HepG2 (cell line): ENCODE measurements around the gene MDH1B. TPM values are rescaled to one million over a fixed set of nuclear protein-coding genes. Genes with fewer than 3 reads are reported as not detected.
A peak's percentile ranks its signal among the peaks of the same experiment; 100 is the strongest.

Experiments
- ATAC-seq: fragments of 200-7000 bp; cut with Tn5 transposase; 3 replicates; pipeline ENCODE4 v1.9.1; 2020; ENCODE audit warnings: mild to moderate bottlenecking, moderate library complexity
- BruUV-seq: library from RNA; stranded (reverse); fragments of 400-500 nt; replicated peaks from 2 replicates; lab custom pipeline; 2021; lab: Mats Ljungman, UMichigan
- CTCF ChIA-PET: fragments of 300-600 bp; formaldehyde crosslinking; extraction: SDS; loops from one replicate; lab custom pipeline; 2021; ENCODE audit warnings: low total read pairs, inconsistent platforms, low intra/inter-chr PET ratio; lab: Yijun Ruan, JAX
- POLR2A ChIA-PET: fragments of 350-600 bp; sonication (Branson Sonifier 250); formaldehyde crosslinking; loops from one replicate; lab custom pipeline; 2020; ENCODE audit warnings: antibody characterized with exemption, inconsistent platforms; lab: Yijun Ruan, JAX
- DNase-seq: peaks from one replicate; pipeline ENCODE4 v3.0.0-alpha.2; 2015; ENCODE audit warnings: low spot score
- FAIRE-seq: peaks from 3 replicates; lab custom pipeline; 2011; peaks lifted over from hg19 to GRCh38; lab: Jason Lieb, UNC
- H2AFZ ChIP-seq: one replicate; pipeline ENCODE4 v1.6.1; 2011; ENCODE audit warnings: low read length, inconsistent platforms
- H3K27ac ChIP-seq: fragments of 300-600 bp; 3 replicates; pipeline ENCODE4 v1.8.0; 2011; ENCODE audit warnings: mixed run types, mild to moderate bottlenecking, mixed read lengths, low read length, inconsistent platforms; ENCODE audit not compliant: insufficient read depth; ENCODE audit errors: extremely low read length
- H3K27me3 ChIP-seq, 2 experiments: fragments of 200-600 bp in 1 of 2; 2 replicates in 1 of 2; 3 replicates in 1 of 2; pipeline versions ENCODE4 v1.6.0 to v1.8.0; 2011; ENCODE audit warnings: low read length in 2 of 2, mild to moderate bottlenecking in 2 of 2, moderate library complexity in 2 of 2, inconsistent platforms in 1 of 2; ENCODE audit not compliant: insufficient read depth in 2 of 2, control insufficient read depth in 1 of 2
- H3K36me3 ChIP-seq, 2 experiments: fragments of 200-600 bp in 1 of 2; replicated peaks in 1 of 2; 2 replicates in 1 of 2; 3 replicates in 1 of 2; pipeline versions ENCODE4 v1.5.1 to v1.8.0; 2011; ENCODE audit warnings: low read length in 2 of 2, inconsistent platforms in 1 of 2; ENCODE audit not compliant: insufficient read depth in 2 of 2, control insufficient read depth in 1 of 2
- H3K4me1 ChIP-seq: 2 replicates; pipeline ENCODE4 v1.5.1; 2012; ENCODE audit warnings: low read length, inconsistent platforms; ENCODE audit not compliant: insufficient read depth
- H3K4me2 ChIP-seq: 2 replicates; pipeline ENCODE4 v1.6.0; 2011; ENCODE audit warnings: low read depth, low read length, inconsistent platforms
- H3K4me3 ChIP-seq, 3 experiments: fragments of 200-600 bp in 1 of 3; sonication (generic), shearing (Covaris generic) in 1 of 3; replicated peaks in 1 of 3; 2 replicates each; pipeline ENCODE4 v1.5.1; 2011 to 2016; ENCODE audit warnings: low read length in 3 of 3, inconsistent platforms in 2 of 3, low read depth in 2 of 3, mild to moderate bottlenecking in 2 of 3, control low read depth in 1 of 3, mixed read lengths in 1 of 3; ENCODE audit not compliant: insufficient read depth in 1 of 3
- H3K79me2 ChIP-seq: one replicate; pipeline ENCODE4 v1.6.1; 2011; ENCODE audit warnings: low read length, inconsistent platforms; ENCODE audit not compliant: insufficient read depth
- H3K9ac ChIP-seq: 2 replicates; pipeline ENCODE4 v1.6.0; 2011; ENCODE audit warnings: mild to moderate bottlenecking, low read depth, low read length, inconsistent platforms; ENCODE audit not compliant: insufficient read depth
- H3K9me3 ChIP-seq: 2 replicates; pipeline ENCODE4 v1.5.1; 2012; ENCODE audit warnings: mild to moderate bottlenecking, low read length
- H4K20me1 ChIP-seq: 2 replicates; pipeline ENCODE4 v1.6.0; 2011; ENCODE audit warnings: inconsistent platforms, mild to moderate bottlenecking, low read length, moderate library complexity; ENCODE audit not compliant: insufficient read depth
- MAFF ChIP-seq: IDR thresholded peaks from 2 replicates; pipeline ENCODE4 v1.6.1; 2011; ENCODE audit warnings: low read depth, low read length, improper control_type of control experiment
- MAFK ChIP-seq, 2 experiments: IDR thresholded peaks in 1 of 2; conservative IDR thresholded peaks in 1 of 2; 2 replicates each; pipeline ENCODE4 v1.6.1; 2011; ENCODE audit warnings: improper control_type of control experiment in 2 of 2, low read length in 2 of 2
- SIN3B ChIP-seq: fragments of 150-350 bp; IDR thresholded peaks from 2 replicates; pipeline ENCODE4 v1.6.1; 2014; ENCODE audit warnings: low read length
- ZFX ChIP-seq: sonication (generic); formaldehyde crosslinking; IDR thresholded peaks from 2 replicates; pipeline ENCODE4 v1.4.0; 2020; ENCODE audit warnings: mild to moderate bottlenecking, low read depth, missing genetic modification reagents, moderate library complexity
- ZNF18 ChIP-seq: sonication (generic); formaldehyde crosslinking; IDR thresholded peaks from 2 replicates; pipeline ENCODE4 v1.8.0; 2022; ENCODE audit warnings: mild to moderate bottlenecking, missing genetic modification reagents; ENCODE audit not compliant: insufficient replicate concordance
- ZNF530 ChIP-seq: sonication (generic); formaldehyde crosslinking; IDR thresholded peaks from 2 replicates; pipeline ENCODE4 v1.5.0; 2020; ENCODE audit warnings: low read depth, mild to moderate bottlenecking, missing genetic modification reagents
- WGBS: methylation state at CpG from one replicate; pipeline ENCODE4 v1.1.6; 2017; ENCODE audit warnings: low lambda C conversion rate; 5-methylcytosine and 5-hydroxymethylcytosine counted together
- in situ Hi-C: cut with HindIII; loops from 2 replicates; pipeline ENCODE4 v1.10.0; 2017; ENCODE audit warnings: low pct_unique_long_range_greater_than_20kb; ENCODE audit not compliant: extremely low pct_ligation_motif_present
- intact Hi-C: fragments of 100-400 bp; cut with micrococcal nuclease; formaldehyde crosslinking; loops from one replicate; pipeline ENCODE4 v1.10.0; 2022; ENCODE audit not compliant: unreplicated experiment
- polyA plus RNA-seq, 8 experiments: library from polyadenylated mRNA; depleted of rRNA in 3 of 8; stranded (reverse) in 7 of 8; unstranded in 1 of 8; fragments of >200 nt; fragmentation: Illumina TruSeq in 4 of 8; extraction: Trizol in 4 of 8; gene quantifications; 2 replicates each; pipeline versions ENCODE4 v1.2.1 to v1.2.3, GENCODE V29; 2011 to 2016; ENCODE audit warnings: low read depth in 4 of 8, missing spikeins in 1 of 8, mixed read lengths in 1 of 8; ENCODE audit not compliant: insufficient read depth in 1 of 8
- total RNA-seq, 5 experiments: library from RNA; depleted of rRNA; stranded (reverse); fragments of >200 nt; fragmentation: Illumina TruSeq; extraction: Trizol; gene quantifications; 2 replicates each; pipeline ENCODE4 v1.2.3, GENCODE V29; 2016; ENCODE audit warnings: low read depth in 1 of 5

MDH1B gene
- total and polyA plus RNA-seq, 2 of the 13 experiments (the other 11 are each of a cell fraction or from before 2014, with no cell fraction given): 0.17 to 0.86 TPM

GRCh38 chr2:206727287-206727686 lies 37.8 kb downstream of the MDH1B start (continued):
- no peak for TF ChIP-seq ZNF18 (CRISPR knock-in tag)

- no TSS peak for BruUV-seq
- intact Hi-C loops (no loop called here), in situ Hi-C loops (no loop called here)
- no peak for ATAC-seq
- H3K4me2 ChIP-seq: no peak overlapping the region
- no peaks in the 10 kb centered on the region for H4K20me1 ChIP-seq
- H3K9me3 ChIP-seq: no peaks in the 10 kb centered on the region
- ChIA-PET CTCF (no interaction called here), POLR2A (no interaction called here)
- H3K27ac ChIP-seq: no peak overlapping the region
- no peak overlapping the region for H3K4me3 ChIP-seq
- no peaks in the 10 kb centered on the region for H3K27me3 ChIP-seq
- DNase-seq: no peak
- no peaks in the 10 kb centered on the region for H3K36me3 ChIP-seq
- no peaks in the 10 kb centered on the region for H3K4me1 ChIP-seq
- TF ChIP-seq MAFK (conservative IDR thresholded peaks at IDR 0.05 in 1 of 2, IDR thresholded peaks at IDR 0.05 in 1 of 2; ENCODE audit: low read length in 2 of 2): peak; percentile 90 to 95
- no peak for TF ChIP-seq ZFX (CRISPR knock-in tag)
- no peak for TF ChIP-seq ZNF530
- TF ChIP-seq SIN3B: no peak
- peak; percentile 91 for TF ChIP-seq MAFF
- 3% methylated on average over 1 of the region's 1 CpG for WGBS
- H2AFZ ChIP-seq: no peak overlapping the region
- FAIRE-seq: no peak
- no peaks in the 10 kb centered on the region for H3K79me2 ChIP-seq
- H3K9ac ChIP-seq: no peak overlapping the region
Observed at GRCh38 chr2:206723288-206723687, 41.8 kb downstream of the MDH1B start.
